GM21619 (cell line): ENCODE measurements around the gene MICALL1.

Experiments
- ATAC-seq: cut with Tn5 transposase; IDR thresholded peaks from one replicate; pipeline ENCODE4 v1.9.1; 2021; ENCODE audit not compliant: unreplicated experiment

Gene MICALL1, protein sequence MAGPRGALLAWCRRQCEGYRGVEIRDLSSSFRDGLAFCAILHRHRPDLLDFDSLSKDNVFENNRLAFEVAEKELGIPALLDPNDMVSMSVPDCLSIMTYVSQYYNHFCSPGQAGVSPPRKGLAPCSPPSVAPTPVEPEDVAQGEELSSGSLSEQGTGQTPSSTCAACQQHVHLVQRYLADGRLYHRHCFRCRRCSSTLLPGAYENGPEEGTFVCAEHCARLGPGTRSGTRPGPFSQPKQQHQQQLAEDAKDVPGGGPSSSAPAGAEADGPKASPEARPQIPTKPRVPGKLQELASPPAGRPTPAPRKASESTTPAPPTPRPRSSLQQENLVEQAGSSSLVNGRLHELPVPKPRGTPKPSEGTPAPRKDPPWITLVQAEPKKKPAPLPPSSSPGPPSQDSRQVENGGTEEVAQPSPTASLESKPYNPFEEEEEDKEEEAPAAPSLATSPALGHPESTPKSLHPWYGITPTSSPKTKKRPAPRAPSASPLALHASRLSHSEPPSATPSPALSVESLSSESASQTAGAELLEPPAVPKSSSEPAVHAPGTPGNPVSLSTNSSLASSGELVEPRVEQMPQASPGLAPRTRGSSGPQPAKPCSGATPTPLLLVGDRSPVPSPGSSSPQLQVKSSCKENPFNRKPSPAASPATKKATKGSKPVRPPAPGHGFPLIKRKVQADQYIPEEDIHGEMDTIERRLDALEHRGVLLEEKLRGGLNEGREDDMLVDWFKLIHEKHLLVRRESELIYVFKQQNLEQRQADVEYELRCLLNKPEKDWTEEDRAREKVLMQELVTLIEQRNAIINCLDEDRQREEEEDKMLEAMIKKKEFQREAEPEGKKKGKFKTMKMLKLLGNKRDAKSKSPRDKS

GRCh38 chr22:37905534-37906363 is at the start of gene MICALL1:
TSS of gene MICALL1 (plus strand) at chr22:37906297. CDS start at chr22:37906423, 126 bp downstream.
- peak; percentile 78 for ATAC-seq

DNA sequence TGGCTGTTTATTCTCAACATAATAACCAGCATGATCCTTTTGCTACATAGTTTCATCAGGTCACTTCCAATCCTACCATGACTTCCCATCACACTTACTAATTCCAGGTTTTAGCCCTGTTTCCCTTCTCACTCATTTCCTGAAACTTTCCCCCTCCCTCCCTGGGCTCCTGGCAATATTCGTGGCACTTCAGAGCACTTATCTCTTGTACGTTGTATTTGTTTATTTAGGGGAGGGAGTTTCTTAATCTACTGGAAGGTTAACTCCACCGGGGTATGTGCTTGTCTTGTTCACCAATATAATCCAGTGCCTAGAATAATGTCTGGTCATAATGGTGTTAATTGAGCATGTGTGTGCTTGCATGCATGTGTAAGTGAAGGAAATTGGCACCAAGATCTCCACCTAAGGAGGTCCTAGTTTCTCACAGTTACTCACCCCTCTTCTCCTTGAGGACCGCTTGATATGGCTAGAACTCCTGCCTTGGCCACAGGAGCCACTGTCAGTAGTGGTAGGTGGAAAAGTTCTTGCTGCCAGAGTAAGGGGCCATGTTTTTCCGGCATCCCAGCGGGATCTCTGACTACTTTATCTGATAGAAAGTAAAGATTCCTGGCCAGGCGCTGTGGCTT is 45.2 kb upstream of the MICALL1 start:
- no peak for ATAC-seq

GRCh38 chr22:37862570-37863325 is 43.3 kb upstream of the MICALL1 start:
- ATAC-seq, result no peak

DNA sequence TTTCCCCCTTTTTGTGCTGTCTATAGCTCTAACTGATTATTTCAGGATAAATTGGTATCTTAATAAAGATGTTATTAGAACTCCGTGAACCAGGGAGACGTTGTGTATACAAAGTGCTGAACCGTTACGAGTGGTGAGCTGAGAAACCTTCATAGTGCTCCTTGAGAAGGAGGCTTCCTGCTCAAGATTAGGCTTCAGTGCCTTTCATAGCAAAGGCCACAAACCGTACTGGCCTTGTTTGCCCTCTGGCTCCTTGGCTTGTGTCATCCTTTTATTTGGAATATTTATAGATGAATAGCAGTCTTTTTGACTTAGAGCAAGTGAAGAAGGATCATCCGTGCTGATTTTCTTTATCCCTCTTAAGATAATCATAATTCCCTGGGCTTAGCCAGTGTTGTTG is 40.6 kb upstream of the MICALL1 start:
- ATAC-seq, result no peak

DNA sequence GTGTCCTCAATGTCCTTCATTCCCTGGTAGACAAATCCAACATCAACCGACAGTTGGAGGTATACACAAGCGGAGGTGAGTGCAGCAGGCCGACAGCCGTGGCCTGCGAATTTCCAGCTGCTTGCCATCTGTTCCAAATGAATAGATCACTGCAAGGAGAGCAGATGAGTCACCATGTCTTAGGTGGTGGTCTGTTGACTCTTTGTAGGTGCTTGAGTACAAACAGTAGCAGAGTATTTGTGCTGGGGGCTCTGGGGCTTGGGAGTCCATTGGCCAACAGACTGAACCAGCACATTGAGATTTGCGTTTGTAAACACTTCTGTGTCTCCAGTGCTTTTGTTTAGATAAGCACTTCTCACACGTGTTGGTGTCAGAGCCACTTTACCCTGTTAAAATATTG is 35.8 kb upstream of the MICALL1 start:
- ATAC-seq, result no peak

GRCh38 chr22:37880668-37881440 is 25.2 kb upstream of the MICALL1 start:
- no peak for ATAC-seq

DNA sequence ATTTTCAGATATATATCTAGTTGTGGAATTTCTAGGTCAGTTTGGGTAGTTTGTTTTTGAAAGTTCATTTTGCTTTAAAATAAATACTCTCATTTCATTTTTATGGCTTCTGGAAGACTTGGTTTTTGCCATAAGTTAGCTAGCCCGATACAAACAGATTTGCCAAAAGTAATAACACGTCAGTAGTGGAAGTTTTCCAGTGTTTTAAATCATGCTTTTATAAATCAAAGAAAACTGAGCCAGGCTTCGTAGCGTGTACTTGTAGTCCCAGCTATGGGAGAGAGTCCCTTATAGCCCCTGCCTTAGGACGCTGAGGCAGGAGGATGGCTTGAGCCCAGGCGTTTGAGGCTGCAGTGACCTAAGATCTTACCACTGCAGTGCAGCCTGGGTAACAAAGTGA is 21.7 kb upstream of the MICALL1 start:
- ATAC-seq, result no peak

GRCh38 chr22:37887584-37888378 is 18.3 kb upstream of the MICALL1 start:
- no peak for ATAC-seq

- ATAC-seq, result no peak
Observed at GRCh38 chr22:37891926-37892325, 14.2 kb upstream of the MICALL1 start.

DNA sequence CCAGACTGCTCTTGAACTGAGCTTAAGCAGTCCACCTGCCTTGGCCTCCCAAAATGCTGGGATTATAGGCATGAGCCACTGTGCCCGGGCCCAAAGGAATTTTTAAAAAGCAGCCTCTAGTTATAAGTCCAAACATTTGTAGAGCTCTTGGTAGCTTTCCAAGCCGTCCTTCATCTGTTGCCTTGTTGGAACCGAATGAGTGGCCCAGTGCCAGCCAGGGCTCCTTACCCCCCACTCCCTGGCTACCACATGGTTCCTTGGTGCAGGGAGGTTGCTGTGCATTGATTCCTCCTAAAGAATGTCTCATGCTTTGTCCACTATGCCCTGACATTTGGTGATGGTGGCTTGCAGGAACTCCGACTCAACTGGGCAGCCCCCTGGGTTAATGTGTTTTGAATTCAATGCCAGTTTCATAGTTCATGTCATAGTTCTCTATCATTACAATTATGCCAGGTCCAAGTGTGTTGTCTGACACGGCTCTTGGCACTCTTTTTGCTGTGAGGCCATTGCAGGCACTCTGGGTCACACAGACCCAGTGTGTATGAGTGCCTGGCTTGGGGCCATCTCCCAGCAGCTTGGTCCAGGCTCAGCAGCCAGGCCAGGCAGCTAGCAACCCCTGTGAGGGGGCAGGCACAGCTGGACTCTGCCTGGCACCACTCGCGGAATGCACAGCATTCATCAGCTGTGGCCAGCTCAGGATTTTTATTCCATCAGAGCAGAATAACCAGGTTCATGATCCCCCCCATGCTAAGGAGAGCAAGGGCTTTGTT is 13.3 kb upstream of the MICALL1 start:
- ATAC-seq, result no peak

- no peak for ATAC-seq
Observed at GRCh38 chr22:37893583-37893983, 12.5 kb upstream of the MICALL1 start.

- ATAC-seq, result no peak
Observed at GRCh38 chr22:37894939-37895670, 11.0 kb upstream of the MICALL1 start.

- ATAC-seq, result peak; percentile 68
Observed at GRCh38 chr22:37896181-37896592, 9.9 kb upstream of the MICALL1 start.

- ATAC-seq, result no peak
Observed at GRCh38 chr22:37896939-37897338, 9.2 kb upstream of the MICALL1 start.

GRCh38 chr22:37897807-37898206 is 8.3 kb upstream of the MICALL1 start:
- no peak for ATAC-seq

DNA sequence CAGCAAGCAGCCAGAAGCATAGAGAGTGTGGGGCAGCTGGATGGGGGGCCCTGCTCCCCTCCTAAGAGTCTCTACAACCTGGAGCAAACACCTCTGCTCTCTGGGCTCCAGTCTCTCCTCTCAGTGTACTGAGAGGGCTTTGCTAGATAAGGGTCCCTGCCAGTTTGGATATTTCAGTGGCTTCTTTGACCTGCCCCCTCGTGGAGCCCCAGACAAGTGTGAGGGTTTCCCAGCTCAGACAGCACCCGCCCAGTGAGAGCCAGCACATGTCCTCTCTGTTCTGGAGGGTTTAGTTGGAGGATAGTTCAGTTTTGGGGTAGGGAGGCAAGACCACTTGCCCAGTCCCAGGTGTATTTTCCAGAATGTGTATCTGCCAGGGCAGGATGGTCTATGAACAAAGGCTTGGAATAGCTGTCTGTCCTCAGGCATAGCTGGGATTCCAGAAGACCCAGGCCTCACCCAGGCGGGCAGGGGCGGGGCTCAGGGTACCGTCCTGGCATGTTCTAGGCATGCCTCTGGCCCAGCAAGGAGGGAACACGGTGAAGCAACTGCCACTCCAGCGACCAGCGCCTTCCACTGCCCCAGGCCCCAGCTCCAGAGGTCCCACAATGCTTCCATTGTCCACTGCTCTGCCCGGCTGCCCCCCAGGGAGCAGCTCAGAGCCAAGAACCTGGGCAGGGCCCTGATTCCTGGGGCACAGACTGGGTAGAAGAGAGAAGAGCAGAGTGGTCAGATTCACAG is 7.5 kb upstream of the MICALL1 start:
- no peak for ATAC-seq
